ENCODE measurements around the gene CASZ1. TPM values are rescaled to one million over a fixed set of nuclear protein-coding genes. Genes with fewer than 3 reads are reported as not detected.

Gene CASZ1
- total and polyA plus RNA-seq, 2 donors (not counting 3 experiments of a cell fraction or from before 2014, with no cell fraction given) = 1.5 to 5.2 TPM

DNA sequence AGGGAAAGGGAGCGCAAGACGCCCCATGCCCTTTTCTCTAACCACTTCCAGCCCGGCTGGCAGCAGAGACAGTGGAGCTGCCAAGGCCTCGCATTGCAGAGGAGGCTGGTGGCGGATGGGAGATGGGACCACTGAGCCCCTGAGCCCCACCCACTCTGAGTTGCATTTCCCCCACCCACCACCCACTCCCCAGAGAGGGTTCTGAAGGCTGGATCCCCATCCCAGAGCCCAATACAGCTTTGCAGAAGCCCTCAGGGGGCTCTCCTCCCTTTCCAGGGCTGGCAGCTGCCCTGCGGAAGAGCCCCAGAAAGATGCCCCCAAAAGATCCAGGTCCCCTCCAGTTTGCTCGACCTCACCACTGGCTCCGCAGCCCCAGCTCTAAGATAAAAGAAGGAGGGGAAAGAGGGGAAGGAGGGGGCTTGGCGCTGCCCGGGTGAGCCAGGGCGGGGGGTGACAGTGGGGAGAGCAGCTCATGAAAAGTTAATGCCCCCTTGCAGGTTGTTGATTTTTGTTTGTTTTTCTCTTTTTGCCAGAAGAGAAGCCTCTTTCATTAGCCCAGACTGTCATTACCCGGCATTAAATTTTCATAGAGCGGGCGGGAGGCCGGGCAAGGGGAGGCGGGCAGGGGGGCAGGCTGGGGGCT lies 38.4 kb upstream of the CASZ1 start:
- Histone ChIP-seq H4K20me1 (replicated peaks; ENCODE audit: control insufficient read depth, extremely low read depth, insufficient read depth, low read length) (no peaks in the 10 kb centered on the region), H3K36me3 (ENCODE audit: control insufficient read depth in 2 of 2, extremely low read depth in 1 of 2, insufficient read depth in 2 of 2, low read length in 2 of 2) (no peaks in the 10 kb centered on the region), H3K9me3 (replicated peaks; ENCODE audit: control insufficient read depth, insufficient read depth, low read length) (no peaks in the 10 kb centered on the region), H2AFZ (ENCODE audit: low read depth, low read length) (no peak overlapping the region), H3K9ac (replicated peaks; ENCODE audit: extremely low read depth, insufficient read depth, low read length) (no peak overlapping the region), H3K4me1 (ENCODE audit: control insufficient read depth, extremely low read depth, insufficient read depth, low read length) (no peaks in the 10 kb centered on the region), H3K27ac (ENCODE audit: insufficient read depth, low read depth, low read length) (no peak overlapping the region), H3K4me2 (ENCODE audit: insufficient read depth, low read length) (no peak overlapping the region), H3K79me2 (ENCODE audit: control insufficient read depth, insufficient read depth, low read length) (no peaks in the 10 kb centered on the region), H3K27me3 (ENCODE audit: control insufficient read depth in 2 of 2, insufficient read depth in 2 of 2, low read length in 2 of 2) (peaks cover 4 to 14% of the 10 kb centered on the region in 2 experiments), H3K4me3 (replicated peaks in 1 of 3; ENCODE audit: insufficient read depth in 1 of 3, low read depth in 1 of 3, low read length in 3 of 3) (no peak overlapping the region), H3K9me1 (replicated peaks; ENCODE audit: control insufficient read depth, extremely low read depth, insufficient read depth, low read length) (no peaks in the 10 kb centered on the region)
- intact Hi-C loops (cut with micrococcal nuclease) (no loop called here), dilution Hi-C loops (cut with MboI; ENCODE audit: extremely low pct_ligation_motif_present, low sequenced_read_pairs) (no loop called here)
- POLR2A ChIA-PET = no interaction called here
- DNase-seq (ENCODE audit: low read depth, low spot score) = no peak
- no peak for FAIRE-seq
- CTCF ChIA-PET = no interaction called here
- no peak for TF ChIP-seq POLR2A (IDR thresholded peaks at IDR 0.05; ENCODE audit: low read depth, low read length)
- TF ChIP-seq JUN (IDR thresholded peaks at IDR 0.05; ENCODE audit: borderline replicate concordance, insufficient read depth, insufficient read length, low read depth) = no peak
- TF ChIP-seq EZH2 (IDR thresholded peaks at IDR 0.05; ENCODE audit: borderline replicate concordance, low read depth, low read length, severe bottlenecking) = no peak
- TF ChIP-seq MYC (IDR thresholded peaks at IDR 0.05; ENCODE audit: low read depth, low read length) = no peak
- TF ChIP-seq POLR2AphosphoS5 (IDR thresholded peaks at IDR 0.05; ENCODE audit: insufficient read depth, low read depth, low read length) = no peak
- TF ChIP-seq, protein P1, sequence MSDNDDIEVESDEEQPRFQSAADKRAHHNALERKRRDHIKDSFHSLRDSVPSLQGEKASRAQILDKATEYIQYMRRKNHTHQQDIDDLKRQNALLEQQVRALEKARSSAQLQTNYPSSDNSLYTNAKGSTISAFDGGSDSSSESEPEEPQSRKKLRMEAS (IDR thresholded peaks at IDR 0.05; ENCODE audit: insufficient read depth, insufficient read length) = no peak
- TF ChIP-seq, protein P2, sequence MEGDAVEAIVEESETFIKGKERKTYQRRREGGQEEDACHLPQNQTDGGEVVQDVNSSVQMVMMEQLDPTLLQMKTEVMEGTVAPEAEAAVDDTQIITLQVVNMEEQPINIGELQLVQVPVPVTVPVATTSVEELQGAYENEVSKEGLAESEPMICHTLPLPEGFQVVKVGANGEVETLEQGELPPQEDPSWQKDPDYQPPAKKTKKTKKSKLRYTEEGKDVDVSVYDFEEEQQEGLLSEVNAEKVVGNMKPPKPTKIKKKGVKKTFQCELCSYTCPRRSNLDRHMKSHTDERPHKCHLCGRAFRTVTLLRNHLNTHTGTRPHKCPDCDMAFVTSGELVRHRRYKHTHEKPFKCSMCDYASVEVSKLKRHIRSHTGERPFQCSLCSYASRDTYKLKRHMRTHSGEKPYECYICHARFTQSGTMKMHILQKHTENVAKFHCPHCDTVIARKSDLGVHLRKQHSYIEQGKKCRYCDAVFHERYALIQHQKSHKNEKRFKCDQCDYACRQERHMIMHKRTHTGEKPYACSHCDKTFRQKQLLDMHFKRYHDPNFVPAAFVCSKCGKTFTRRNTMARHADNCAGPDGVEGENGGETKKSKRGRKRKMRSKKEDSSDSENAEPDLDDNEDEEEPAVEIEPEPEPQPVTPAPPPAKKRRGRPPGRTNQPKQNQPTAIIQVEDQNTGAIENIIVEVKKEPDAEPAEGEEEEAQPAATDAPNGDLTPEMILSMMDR (IDR thresholded peaks at IDR 0.05; ENCODE audit: extremely low read depth in 1 of 2, insufficient read depth in 1 of 2, low read depth in 1 of 2, low read length in 2 of 2) = no peak
- TF ChIP-seq GATA2 (IDR thresholded peaks at IDR 0.05; ENCODE audit: insufficient read depth, insufficient read length, low read depth, low read length) = no peak
- no TSS peak for BruUV-seq (replicated peaks)
